ENCODE results near the gene MAD2L1BP. TPM values are rescaled to one million over a fixed set of nuclear protein-coding genes. Genes with fewer than 3 reads are reported as not detected.
"Not testable (repeated sequence)": the region's sequence is repeated elsewhere in the genome, so short reads cannot be mapped to it uniquely, and the experiment has no call there.

MAD2L1BP gene
- total RNA-seq (2014; rRNA removed; shearing (Covaris generic)) (24.0 and 30.8 TPM in 2 replicates), total RNA-seq (2022) (33.5 and 43.3 TPM in 2 replicates), Bru-seq, nascent RNA (percentile 69 among the genes with signal in this experiment), BruChase-seq, experiment 1, labeled RNA remaining after a 6-hour chase (percentile 63 among the genes with signal in this experiment), BruChase-seq, experiment 2, labeled RNA remaining after a 2-hour chase (percentile 70 among the genes with signal in this experiment)
- long read RNA-seq, transcript MAD2L1BP-201 (3 exons, 1,301 nt), result major isoform, 41 of 43 reads
- long read RNA-seq, partial matches to known transcripts, result 0 of 43 reads
- long read RNA-seq, other reads (novel, unspliced or antisense), result 2 of 43 reads

GRCh38 chr6:43635387-43636307, at the start of gene MAD2L1BP:
Gene MAD2L1BP, plus strand, starts transcription at chr6:43635840. Its CDS starts 36 bp downstream, at chr6:43635876.
- Histone ChIP-seq H4K20me1 (ENCODE audit: insufficient read depth, low read length) (no peaks in the 10 kb centered on the region), H3K4me1 (ENCODE audit: insufficient read depth, low read length, poor library complexity, severe bottlenecking) (peaks cover 49% of the 10 kb centered on the region), H3K4me2 (ENCODE audit: low read length) (peak within 1 kb of the TSS; percentile 83), H3K9me2 (ENCODE audit: insufficient read depth, low read length) (no peaks in the 10 kb centered on the region), H3K36me3 (ENCODE audit: insufficient read depth, low read length) (peaks cover 37% of the 10 kb centered on the region), H2AFZ (ENCODE audit: low read length) (peak within 1 kb of the TSS; percentile 86), H3K9me3 (ENCODE audit: low read length) (no peaks in the 10 kb centered on the region), H3K4me3 (ENCODE audit: low read depth, low read length, poor library complexity, severe bottlenecking) (peak within 1 kb of the TSS; percentile 90), H3K79me2 (ENCODE audit: insufficient read depth, low read depth, low read length) (peaks cover 47% of the 10 kb centered on the region), H3K27ac (ENCODE audit: low read depth, low read length, poor library complexity, severe bottlenecking) (peak within 1 kb of the TSS; percentile 72)
- TSS peak; percentile 74 for BruUV-seq (replicated peaks)
- CTCF ChIA-PET (ENCODE audit: unreplicated experiment), result interaction anchor here (0.6 kb wide), 1 partner anchor 586 kb away, joined by 3 read pairs; no protein-coding TSS in a partner anchor
- no peak for TF ChIP-seq EZH2phosphoT487 (IDR thresholded peaks at IDR 0.05; ENCODE audit: borderline replicate concordance, low read depth, low read length)
- TF ChIP-seq, protein P1, sequence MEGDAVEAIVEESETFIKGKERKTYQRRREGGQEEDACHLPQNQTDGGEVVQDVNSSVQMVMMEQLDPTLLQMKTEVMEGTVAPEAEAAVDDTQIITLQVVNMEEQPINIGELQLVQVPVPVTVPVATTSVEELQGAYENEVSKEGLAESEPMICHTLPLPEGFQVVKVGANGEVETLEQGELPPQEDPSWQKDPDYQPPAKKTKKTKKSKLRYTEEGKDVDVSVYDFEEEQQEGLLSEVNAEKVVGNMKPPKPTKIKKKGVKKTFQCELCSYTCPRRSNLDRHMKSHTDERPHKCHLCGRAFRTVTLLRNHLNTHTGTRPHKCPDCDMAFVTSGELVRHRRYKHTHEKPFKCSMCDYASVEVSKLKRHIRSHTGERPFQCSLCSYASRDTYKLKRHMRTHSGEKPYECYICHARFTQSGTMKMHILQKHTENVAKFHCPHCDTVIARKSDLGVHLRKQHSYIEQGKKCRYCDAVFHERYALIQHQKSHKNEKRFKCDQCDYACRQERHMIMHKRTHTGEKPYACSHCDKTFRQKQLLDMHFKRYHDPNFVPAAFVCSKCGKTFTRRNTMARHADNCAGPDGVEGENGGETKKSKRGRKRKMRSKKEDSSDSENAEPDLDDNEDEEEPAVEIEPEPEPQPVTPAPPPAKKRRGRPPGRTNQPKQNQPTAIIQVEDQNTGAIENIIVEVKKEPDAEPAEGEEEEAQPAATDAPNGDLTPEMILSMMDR (conservative IDR thresholded peaks at IDR 0.05; ENCODE audit: low read length), result no peak
- intact Hi-C loops (cut with micrococcal nuclease; ENCODE audit: unreplicated experiment), result loop anchor here (10.0 kb wide), 2 partner anchors 79 to 439 kb away; no protein-coding TSS in a partner anchor
- POLR2A ChIA-PET, result interaction anchor here (0.6 kb wide), 3 partner anchors 27 to 176 kb away, joined by 3 to 4 read pairs (median 3); no protein-coding TSS in a partner anchor
- peak; percentile 89 for DNase-seq (ENCODE audit: low spot score)

DNA sequence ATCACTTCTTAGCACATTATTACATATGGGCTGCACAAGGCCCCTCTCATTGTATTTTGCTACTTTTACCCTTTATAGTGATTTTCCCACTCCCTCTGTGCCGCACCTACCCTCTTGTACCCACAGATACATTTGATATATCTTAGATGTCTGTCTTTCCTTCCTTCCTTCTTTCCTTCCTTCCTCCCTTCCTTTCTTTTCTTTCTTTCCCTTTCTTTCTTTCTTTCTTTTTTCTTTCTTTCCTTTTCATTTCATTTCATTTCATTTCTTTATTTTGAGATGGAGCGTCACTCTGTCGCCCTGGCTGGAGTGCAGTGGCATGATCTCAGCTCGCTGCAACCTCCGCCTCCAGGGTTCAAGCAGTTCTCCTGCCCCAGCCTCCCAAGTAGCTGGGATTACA, 47.4 kb upstream of the MAD2L1BP start:
- Histone ChIP-seq H3K79me2 (ENCODE audit: insufficient read depth, low read depth, low read length) (peaks cover 8% of the 10 kb centered on the region), H4K20me1 (ENCODE audit: insufficient read depth, low read length) (0 out of 2 replicates have a peak, but pooled peaks cover 5% of the 10 kb centered on the region), H3K9me2 (ENCODE audit: insufficient read depth, low read length) (no peaks in the 10 kb centered on the region), H3K9me3 (ENCODE audit: low read length) (no peaks in the 10 kb centered on the region), H3K4me2 (ENCODE audit: low read length) (no peak overlapping the region), H3K27ac (ENCODE audit: low read depth, low read length, poor library complexity, severe bottlenecking) (no peak overlapping the region), H3K4me3 (ENCODE audit: low read depth, low read length, poor library complexity, severe bottlenecking) (no peak overlapping the region), H3K4me1 (ENCODE audit: insufficient read depth, low read length, poor library complexity, severe bottlenecking) (no peaks in the 10 kb centered on the region), H2AFZ (ENCODE audit: low read length) (no peak overlapping the region), H3K36me3 (ENCODE audit: insufficient read depth, low read length) (peaks cover 98% of the 10 kb centered on the region)
- CTCF ChIA-PET (ENCODE audit: unreplicated experiment), result no interaction called here
- no peak for DNase-seq (ENCODE audit: low spot score)
- POLR2A ChIA-PET, result no interaction called here
- TF ChIP-seq EZH2phosphoT487 (IDR thresholded peaks at IDR 0.05; ENCODE audit: borderline replicate concordance, low read depth, low read length), result no peak
- TF ChIP-seq, protein P1 (conservative IDR thresholded peaks at IDR 0.05; ENCODE audit: low read length), result no peak
- no TSS peak for BruUV-seq (replicated peaks)
- intact Hi-C loops (cut with micrococcal nuclease; ENCODE audit: unreplicated experiment), result no loop called here

DNA sequence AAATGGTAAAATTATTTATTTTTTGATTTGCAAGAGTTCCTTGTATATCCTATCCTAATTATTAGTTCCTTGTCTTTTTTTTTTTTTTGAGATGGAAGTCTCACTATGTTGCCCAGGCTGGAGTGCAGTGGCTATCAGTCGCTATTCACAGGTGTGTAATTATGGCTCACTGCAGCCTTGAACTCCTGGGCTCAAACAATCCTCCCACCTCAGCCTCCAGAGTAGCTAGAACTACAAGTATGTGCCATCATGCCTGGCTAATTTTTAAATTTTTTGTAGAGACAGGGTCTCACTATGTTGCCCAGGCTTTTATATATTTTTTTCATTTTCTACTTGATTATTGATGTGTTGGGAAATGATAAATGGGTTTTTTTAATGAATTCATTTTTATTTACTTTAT, 46.1 kb upstream of the MAD2L1BP start:
- H3K27ac ChIP-seq (ENCODE audit: low read depth, low read length, poor library complexity, severe bottlenecking); intact Hi-C loops (cut with micrococcal nuclease; ENCODE audit: unreplicated experiment); H3K4me3 ChIP-seq (ENCODE audit: low read depth, low read length, poor library complexity, severe bottlenecking); CTCF ChIA-PET (ENCODE audit: unreplicated experiment); H3K9me2 ChIP-seq (ENCODE audit: insufficient read depth, low read length); H3K4me1 ChIP-seq (ENCODE audit: insufficient read depth, low read length, poor library complexity, severe bottlenecking); BruUV-seq (replicated peaks); DNase-seq (ENCODE audit: low spot score); H3K9me3 ChIP-seq (ENCODE audit: low read length); H4K20me1 ChIP-seq (ENCODE audit: insufficient read depth, low read length); H3K4me2 ChIP-seq (ENCODE audit: low read length); H2AFZ ChIP-seq (ENCODE audit: low read length): not testable (repeated sequence)
- peaks cover 16% of the 10 kb centered on the region for H3K79me2 ChIP-seq (ENCODE audit: insufficient read depth, low read depth, low read length)
- peaks cover 98% of the 10 kb centered on the region for H3K36me3 ChIP-seq (ENCODE audit: insufficient read depth, low read length)
- POLR2A ChIA-PET, result interaction anchor here (0.7 kb wide), 1 partner anchor 12 kb away, joined by 3 read pairs; no protein-coding TSS in a partner anchor

Measured in OCI-LY7 (cell line).